Measurements from ENCODE around the gene LRRC74B.

Gene LRRC74B

GRCh38 chr22:21025266-21025665 lies 20.5 kb upstream of the LRRC74B start:
- peaks cover 0 to 46% of the 10 kb centered on the region in 2 donors for H3K27me3 ChIP-seq
- H3K36me3 ChIP-seq = no peaks in the 10 kb centered on the region
- no peak overlapping the region for H3K4me3 ChIP-seq
- no peak overlapping the region for H3K27ac ChIP-seq
- no peaks in the 10 kb centered on the region for H3K9me3 ChIP-seq
- TF ChIP-seq CTCF (IDR thresholded peaks at IDR 0.05) = no peak
- intact Hi-C loops (cut with DNase I; ENCODE audit: low total_unique reads) = no loop called here
- DNase-seq = no peak
- peaks cover 0 to 6% (median 0%) of the 10 kb centered on the region in 4 donors for H3K4me1 ChIP-seq

DNA sequence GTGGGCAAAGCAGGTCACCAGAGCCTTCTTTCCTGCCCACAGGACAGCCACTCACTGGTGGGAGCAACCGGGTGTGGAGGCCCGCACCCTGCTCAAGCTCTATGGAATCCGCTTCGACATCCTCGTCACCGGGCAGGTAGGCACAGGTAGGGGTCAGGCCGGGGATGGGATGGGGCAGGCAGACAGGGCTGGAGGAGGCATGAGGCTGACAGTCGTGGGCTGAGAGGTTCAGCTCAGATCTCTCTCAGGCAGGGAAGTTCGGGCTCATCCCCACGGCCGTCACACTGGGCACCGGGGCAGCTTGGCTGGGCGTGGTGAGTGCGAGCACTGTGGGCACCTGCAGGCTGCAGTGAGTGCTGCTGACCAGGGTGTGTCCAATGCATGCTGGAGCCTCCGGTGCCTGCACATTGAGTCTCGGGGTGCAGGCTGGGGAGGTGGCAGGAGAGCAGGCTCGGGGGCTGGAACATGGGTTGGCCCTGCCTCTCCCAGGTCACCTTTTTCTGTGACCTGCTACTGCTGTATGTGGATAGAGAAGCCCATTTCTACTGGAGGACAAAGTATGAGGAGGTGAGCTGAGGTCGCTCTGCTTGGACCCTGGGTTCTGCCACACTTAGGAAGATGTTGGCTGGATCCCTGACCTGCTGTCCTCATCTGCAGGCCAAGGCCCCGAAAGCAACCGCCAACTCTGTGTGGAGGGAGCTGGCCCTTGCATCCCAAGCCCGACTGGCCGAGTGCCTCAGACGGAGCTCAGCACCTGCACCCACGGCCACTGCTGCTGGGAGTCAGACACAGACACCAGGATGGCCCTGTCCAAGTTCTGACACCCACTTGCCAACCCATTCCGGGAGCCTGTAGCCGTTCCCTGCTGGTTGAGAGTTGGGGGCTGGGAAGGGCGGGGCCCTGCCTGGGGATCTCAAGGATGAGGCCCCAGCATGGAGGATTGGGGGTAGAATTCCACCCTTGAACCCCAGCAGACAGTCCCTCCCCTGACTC lies 19.7 kb upstream of the LRRC74B start:
- Histone ChIP-seq H3K4me1 (peaks cover 0 to 6% (median 0%) of the 10 kb centered on the region in 4 donors), H3K9me3 (no peaks in the 10 kb centered on the region), H3K27me3 (peaks cover 0 to 54% of the 10 kb centered on the region in 2 donors), H3K36me3 (no peaks in the 10 kb centered on the region), H3K27ac (no peak overlapping the region), H3K4me3 (no peak overlapping the region)
- no peak for DNase-seq
- intact Hi-C loops (cut with DNase I; ENCODE audit: low total_unique reads) = no loop called here
- no peak for TF ChIP-seq CTCF (IDR thresholded peaks at IDR 0.05)

GRCh38 chr22:21026783-21027692 lies 18.7 kb upstream of the LRRC74B start:
- intact Hi-C loops (cut with DNase I; ENCODE audit: low total_unique reads) = no loop called here
- no peak for TF ChIP-seq CTCF (IDR thresholded peaks at IDR 0.05)
- Histone ChIP-seq H3K27me3 (peaks cover 0 to 63% of the 10 kb centered on the region in 2 donors), H3K4me1 (peaks cover 0 to 10% (median 4%) of the 10 kb centered on the region in 4 donors), H3K4me3 (no peak overlapping the region), H3K36me3 (no peaks in the 10 kb centered on the region), H3K27ac (no peak overlapping the region), H3K9me3 (no peaks in the 10 kb centered on the region)
- no peak for DNase-seq

DNA sequence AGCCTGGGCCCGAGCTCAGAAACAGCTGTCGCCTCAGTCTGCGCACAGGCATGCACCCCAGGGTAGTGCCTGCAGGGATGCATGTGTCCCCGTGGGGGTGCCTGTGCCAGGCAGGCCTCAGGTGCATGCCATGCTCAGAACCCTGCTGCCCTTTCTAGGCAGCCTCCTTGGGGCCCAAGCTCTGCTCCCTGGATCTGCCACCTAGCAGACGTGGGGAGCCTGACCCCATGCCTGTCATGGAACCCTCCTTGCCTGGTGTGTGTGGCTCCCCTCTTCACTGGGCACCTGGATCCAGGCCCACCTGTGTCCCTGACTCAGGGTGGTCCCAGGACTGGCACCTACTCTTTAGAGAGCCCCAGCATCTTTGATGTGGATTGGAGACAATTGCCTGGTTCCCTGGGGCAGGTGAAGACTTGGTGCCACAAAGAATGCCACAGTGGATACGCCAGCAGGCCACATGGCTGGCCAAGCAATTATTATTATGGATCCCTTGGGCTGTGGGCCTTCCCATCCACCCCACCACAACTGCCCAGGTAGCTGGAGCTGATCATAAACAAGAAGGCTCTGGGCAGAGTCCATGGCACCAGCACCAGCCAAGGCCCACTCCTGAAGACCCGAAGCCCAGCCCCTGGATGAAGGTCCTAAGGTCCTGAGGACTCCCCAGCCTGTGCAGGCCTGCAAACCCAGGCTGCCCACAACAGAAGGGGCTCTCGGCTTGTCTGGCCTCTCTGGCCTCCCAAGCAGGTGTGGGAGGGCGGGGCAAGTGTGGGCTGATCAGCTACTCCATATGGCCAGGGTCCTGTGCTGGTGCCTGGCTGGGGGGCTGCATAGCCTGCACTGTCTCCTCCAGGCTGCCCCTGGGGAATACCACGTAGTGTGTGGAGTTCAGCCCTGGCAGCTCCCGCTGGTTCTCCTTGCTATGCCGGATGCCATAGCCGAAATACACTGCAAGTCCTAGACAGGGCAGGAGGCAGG lies 17.2 kb upstream of the LRRC74B start:
- no peak for TF ChIP-seq CTCF (IDR thresholded peaks at IDR 0.05)
- Histone ChIP-seq H3K27me3 (peaks cover 0 to 75% of the 10 kb centered on the region in 2 donors), H3K4me1 (peaks cover 0 to 15% (median 9%) of the 10 kb centered on the region in 4 donors), H3K4me3 (no peak overlapping the region), H3K27ac (no peak overlapping the region), H3K9me3 (no peaks in the 10 kb centered on the region), H3K36me3 (no peaks in the 10 kb centered on the region)
- DNase-seq = no peak
- intact Hi-C loops (cut with DNase I; ENCODE audit: low total_unique reads) = no loop called here
